Tibial nerve (tissue), 4 donors: Measurements from ENCODE around the gene RYR3.

Source experiments
- EP300 ChIP-seq, 2 donors: sonication (generic); formaldehyde crosslinking; IDR thresholded peaks; one replicate each; pipeline ENCODE4 v1.6.1; 2017; ENCODE audit warnings: antibody characterized with exemption in 2 of 2, mild to moderate bottlenecking in 1 of 2
- POLR2A ChIP-seq, 2 donors: fragments of 450-650 bp; IDR thresholded peaks; one replicate each; pipeline ENCODE4 v1.6.1; 2017; ENCODE audit warnings: antibody characterized with exemption in 2 of 2, mild to moderate bottlenecking in 2 of 2, moderate library complexity in 2 of 2
- TF ChIP-seq, protein P1 (sequence below), 5 experiments: fragments of 200-600 bp in 3 of 5; fragments of 450-650 bp in 2 of 5; sonication (generic) in 3 of 5; IDR thresholded peaks; one replicate each; pipeline ENCODE4 v1.5.1; 2016 to 2019; ENCODE audit warnings: antibody characterized with exemption in 5 of 5, mild to moderate bottlenecking in 3 of 5, moderate library complexity in 2 of 5

DNA sequence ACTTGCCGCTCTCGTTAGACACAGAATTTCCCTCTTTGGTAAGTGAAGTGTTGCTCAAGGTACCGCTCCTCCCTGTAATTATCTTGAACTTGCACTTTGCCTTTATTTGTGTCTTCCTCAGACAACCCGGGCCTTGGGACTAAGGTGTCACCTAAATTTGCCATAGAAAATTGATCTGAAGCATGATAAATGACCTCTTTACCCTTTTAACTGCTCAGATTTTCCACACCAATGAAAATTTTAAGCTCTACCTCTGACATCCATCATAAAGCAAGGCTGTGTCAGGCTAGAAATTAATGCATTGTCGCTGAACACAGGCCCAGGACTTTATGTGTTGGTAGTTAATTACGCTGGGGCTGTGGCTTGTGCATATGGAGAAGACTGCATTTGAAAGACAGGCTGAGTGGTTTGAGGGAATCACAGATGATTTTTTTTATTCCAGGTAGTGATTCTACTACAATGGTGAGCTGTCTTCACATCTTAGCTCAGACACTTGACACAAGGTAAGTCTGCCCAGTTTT, 458.0 kb downstream of the RYR3 start:
- TF ChIP-seq, protein P1, sequence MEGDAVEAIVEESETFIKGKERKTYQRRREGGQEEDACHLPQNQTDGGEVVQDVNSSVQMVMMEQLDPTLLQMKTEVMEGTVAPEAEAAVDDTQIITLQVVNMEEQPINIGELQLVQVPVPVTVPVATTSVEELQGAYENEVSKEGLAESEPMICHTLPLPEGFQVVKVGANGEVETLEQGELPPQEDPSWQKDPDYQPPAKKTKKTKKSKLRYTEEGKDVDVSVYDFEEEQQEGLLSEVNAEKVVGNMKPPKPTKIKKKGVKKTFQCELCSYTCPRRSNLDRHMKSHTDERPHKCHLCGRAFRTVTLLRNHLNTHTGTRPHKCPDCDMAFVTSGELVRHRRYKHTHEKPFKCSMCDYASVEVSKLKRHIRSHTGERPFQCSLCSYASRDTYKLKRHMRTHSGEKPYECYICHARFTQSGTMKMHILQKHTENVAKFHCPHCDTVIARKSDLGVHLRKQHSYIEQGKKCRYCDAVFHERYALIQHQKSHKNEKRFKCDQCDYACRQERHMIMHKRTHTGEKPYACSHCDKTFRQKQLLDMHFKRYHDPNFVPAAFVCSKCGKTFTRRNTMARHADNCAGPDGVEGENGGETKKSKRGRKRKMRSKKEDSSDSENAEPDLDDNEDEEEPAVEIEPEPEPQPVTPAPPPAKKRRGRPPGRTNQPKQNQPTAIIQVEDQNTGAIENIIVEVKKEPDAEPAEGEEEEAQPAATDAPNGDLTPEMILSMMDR (IDR thresholded peaks at IDR 0.05) = no peak
- TF ChIP-seq POLR2A (IDR thresholded peaks at IDR 0.05) (no peak), EP300 (IDR thresholded peaks at IDR 0.05) (no peak)
